Endothelial cell (in vitro differentiated cells): ENCODE data around the gene S100A2. TPM values are rescaled to one million over a fixed set of nuclear protein-coding genes. Genes with fewer than 3 reads are reported as not detected.
"Not testable (repeated sequence)": the region's sequence is repeated elsewhere in the genome, so short reads cannot be mapped to it uniquely, and the experiment has no call there.

ENCODE experiments used
- DNase-seq: peaks from one replicate; pipeline ENCODE4 v3.0.0; 2021; ENCODE audit warnings: low spot score
- H3K27ac Mint-ChIP-seq: one replicate; pipeline ENCODE4 v1.8.0; 2021; ENCODE audit warnings: mixed read lengths, inconsistent platforms; ENCODE audit not compliant: unreplicated experiment
- H3K27me3 Mint-ChIP-seq: one replicate; pipeline ENCODE4 v1.8.0; 2021; ENCODE audit warnings: mild to moderate bottlenecking, moderate library complexity, mixed read lengths, inconsistent platforms; ENCODE audit not compliant: unreplicated experiment
- H3K36me3 Mint-ChIP-seq: one replicate; pipeline ENCODE4 v1.8.0; 2021; ENCODE audit warnings: mild to moderate bottlenecking, low read depth, mixed read lengths, inconsistent platforms; ENCODE audit not compliant: unreplicated experiment
- H3K4me1 Mint-ChIP-seq: one replicate; pipeline ENCODE4 v1.8.0; 2021; ENCODE audit warnings: mild to moderate bottlenecking, mixed read lengths, inconsistent platforms; ENCODE audit not compliant: unreplicated experiment
- H3K4me3 Mint-ChIP-seq: one replicate; pipeline ENCODE4 v1.8.0; 2021; ENCODE audit warnings: mild to moderate bottlenecking, mixed read lengths, inconsistent platforms; ENCODE audit not compliant: unreplicated experiment
- H3K9me3 Mint-ChIP-seq: one replicate; pipeline ENCODE4 v1.8.0; 2021; ENCODE audit warnings: mixed read lengths, inconsistent platforms; ENCODE audit not compliant: unreplicated experiment
- CTCF ChIP-seq: fragments of 200-600 bp; sonication (generic); IDR thresholded peaks from one replicate; pipeline ENCODE4 v1.5.0; 2021; ENCODE audit warnings: antibody characterized with exemption; ENCODE audit not compliant: unreplicated experiment
- total RNA-seq: library from RNA; stranded (reverse); fragmentation: NEBNext Ultra II Directional; extraction: Animal tissue kit (Norgen Biotek cat#: 25700); gene quantifications from one replicate; pipeline ENCODE4 v1.2.1, GENCODE V29; 2021; ENCODE audit not compliant: unreplicated experiment

The S100A2 gene
- total RNA-seq, 1 donor from 2014 or later: not detected

- H3K27me3 Mint-ChIP-seq: peaks cover 2% of the 10 kb centered on the region
- DNase-seq: no peak
- TF ChIP-seq CTCF: no peak
- no peak overlapping the region for H3K4me3 Mint-ChIP-seq
- no peaks in the 10 kb centered on the region for H3K36me3 Mint-ChIP-seq
- no peaks in the 10 kb centered on the region for H3K4me1 Mint-ChIP-seq
- no peaks in the 10 kb centered on the region for H3K9me3 Mint-ChIP-seq
- no peak overlapping the region for H3K27ac Mint-ChIP-seq
These were observed 18.3 kb upstream of the S100A2 start for GRCh38 chr1:153583976-153584375.

- H3K4me1 Mint-ChIP-seq, H3K4me3 Mint-ChIP-seq, H3K27ac Mint-ChIP-seq, DNase-seq, H3K27me3 Mint-ChIP-seq, H3K9me3 Mint-ChIP-seq, H3K36me3 Mint-ChIP-seq: not testable (repeated sequence)
These were observed 17.9 kb upstream of the S100A2 start for GRCh38 chr1:153583514-153583913.

- H3K36me3 Mint-ChIP-seq, H3K27me3 Mint-ChIP-seq, H3K9me3 Mint-ChIP-seq, H3K4me3 Mint-ChIP-seq, H3K4me1 Mint-ChIP-seq, DNase-seq, H3K27ac Mint-ChIP-seq: not testable (repeated sequence)
These were observed 17.2 kb upstream of the S100A2 start for GRCh38 chr1:153582836-153583235.

- H3K27me3 Mint-ChIP-seq: peaks cover 2% of the 10 kb centered on the region
- no peaks in the 10 kb centered on the region for H3K9me3 Mint-ChIP-seq
- no peaks in the 10 kb centered on the region for H3K36me3 Mint-ChIP-seq
- TF ChIP-seq CTCF: no peak
- DNase-seq: no peak
- H3K4me1 Mint-ChIP-seq: no peaks in the 10 kb centered on the region
- H3K4me3 Mint-ChIP-seq: no peak overlapping the region
- H3K27ac Mint-ChIP-seq: no peak overlapping the region
These were observed 13.3 kb upstream of the S100A2 start for GRCh38 chr1:153578936-153579335.

GRCh38 chr1:153578490-153578889, 12.8 kb upstream of the S100A2 start:
- Mint-ChIP-seq H3K27me3 (peaks cover 2% of the 10 kb centered on the region), H3K36me3 (no peaks in the 10 kb centered on the region), H3K27ac (no peak overlapping the region), H3K4me1 (no peaks in the 10 kb centered on the region), H3K9me3 (no peaks in the 10 kb centered on the region), H3K4me3 (no peak overlapping the region)
- no peak for DNase-seq
- no peak for TF ChIP-seq CTCF

- H3K9me3 Mint-ChIP-seq: no peaks in the 10 kb centered on the region
- no peaks in the 10 kb centered on the region for H3K36me3 Mint-ChIP-seq
- DNase-seq: no peak
- H3K27ac Mint-ChIP-seq: no peak overlapping the region
- no peak overlapping the region for H3K4me3 Mint-ChIP-seq
- no peaks in the 10 kb centered on the region for H3K4me1 Mint-ChIP-seq
- H3K27me3 Mint-ChIP-seq: peaks cover 2% of the 10 kb centered on the region
- TF ChIP-seq CTCF: no peak
These were observed 12.0 kb upstream of the S100A2 start for GRCh38 chr1:153577624-153578051.
